EH (cell line): Measurements from ENCODE around the gene OR51G2.
"Not testable (repeated sequence)": the region's sequence is repeated elsewhere in the genome, so short reads cannot be mapped to it uniquely, and the experiment has no call there.

ENCODE experiments used
- DNase-seq: peaks from one replicate; pipeline ENCODE4 v3.0.0-alpha.2; 2015; ENCODE audit warnings: low read depth

OR51G2 gene

DNA sequence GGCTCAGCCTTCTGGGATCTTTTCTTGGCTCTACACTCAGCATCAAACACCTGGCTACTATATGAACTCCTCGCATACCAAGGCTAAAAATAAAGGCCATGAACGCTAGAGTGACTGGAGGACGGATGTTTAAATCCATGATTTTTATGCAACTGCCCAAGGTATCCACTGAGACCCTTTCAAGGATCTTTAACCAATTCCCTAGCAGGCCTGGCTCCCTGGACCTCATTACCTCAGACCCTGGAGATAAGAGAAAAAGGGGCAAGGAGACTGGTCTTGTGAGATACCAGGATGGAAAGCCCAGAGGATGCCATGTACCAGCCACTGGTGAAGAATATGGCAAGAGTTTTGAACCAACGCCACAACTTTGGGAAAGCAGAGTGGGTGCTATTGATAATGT, at the start of gene OR51G2:
TSS of gene OR51G2 (minus strand) at position 101 of the 400 bp plus-strand sequence. CDS start 3,687 bp downstream, outside the sequence.
- no peak for DNase-seq

DNA sequence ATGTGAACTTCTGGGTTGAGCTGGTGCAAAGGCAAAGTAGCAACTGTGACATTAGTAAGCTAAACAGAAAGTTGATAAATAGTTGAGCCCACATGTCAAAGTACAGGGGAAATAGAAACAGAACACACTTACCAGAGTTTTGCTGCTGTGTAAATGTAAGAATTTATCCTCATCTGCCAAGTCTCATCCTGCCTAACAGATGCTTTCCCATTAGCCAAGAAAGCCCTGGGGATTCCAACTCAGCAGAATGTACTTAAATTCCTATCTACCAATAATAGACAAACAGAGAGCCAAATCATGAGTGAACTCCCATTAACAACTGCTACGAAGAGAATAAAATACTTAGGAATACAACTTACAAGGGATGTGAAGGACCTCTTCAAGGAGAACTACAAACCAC, 43.7 kb upstream of the OR51G2 start:
- no peak for DNase-seq

DNA sequence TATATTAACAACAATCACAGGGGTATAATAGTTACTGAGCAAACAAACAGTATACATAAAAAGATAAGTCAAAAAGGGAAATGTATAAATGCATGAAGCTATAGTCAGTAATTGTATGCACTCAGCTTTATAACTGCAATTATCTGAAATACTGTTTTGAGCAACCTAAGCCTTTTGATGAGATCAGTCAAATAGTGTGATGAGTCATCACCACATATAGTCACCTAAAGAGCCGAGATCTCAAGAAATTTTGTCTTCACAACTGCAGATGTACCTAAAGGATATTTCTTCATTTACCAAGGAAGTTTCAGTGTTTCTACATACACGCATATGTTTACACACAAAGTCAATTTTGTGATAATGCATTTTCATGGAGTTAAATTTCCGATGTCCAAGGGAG, 41.7 kb upstream of the OR51G2 start:
- no peak for DNase-seq

DNA sequence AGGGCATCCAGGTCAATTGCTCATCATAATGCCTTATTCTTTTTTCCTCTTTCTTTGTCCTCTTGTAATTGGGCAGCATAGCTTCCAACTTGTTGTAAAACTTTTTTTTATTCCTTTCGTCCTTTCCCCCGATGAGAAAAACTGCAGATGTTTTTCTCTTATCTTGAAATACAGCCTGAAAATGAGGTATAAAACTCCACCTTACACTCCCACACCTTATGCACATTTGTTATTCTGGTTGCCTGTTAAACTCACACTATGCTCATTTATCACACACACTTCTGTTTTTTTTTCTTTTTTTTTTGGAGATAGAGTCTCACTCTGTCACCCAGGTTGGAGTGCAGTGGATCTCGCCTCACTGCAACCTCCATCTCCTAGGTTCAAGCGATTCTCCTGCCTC, 38.2 kb upstream of the OR51G2 start:
- DNase-seq: no peak

GRCh38 chr11:4955613-4956012, 36.5 kb upstream of the OR51G2 start, which contains the start of gene OR51A2:
TSS of gene OR51A2 (minus strand) at chr11:4955713. CDS start at chr11:4955713, 0 bp downstream.
- not testable (repeated sequence) for DNase-seq

DNA sequence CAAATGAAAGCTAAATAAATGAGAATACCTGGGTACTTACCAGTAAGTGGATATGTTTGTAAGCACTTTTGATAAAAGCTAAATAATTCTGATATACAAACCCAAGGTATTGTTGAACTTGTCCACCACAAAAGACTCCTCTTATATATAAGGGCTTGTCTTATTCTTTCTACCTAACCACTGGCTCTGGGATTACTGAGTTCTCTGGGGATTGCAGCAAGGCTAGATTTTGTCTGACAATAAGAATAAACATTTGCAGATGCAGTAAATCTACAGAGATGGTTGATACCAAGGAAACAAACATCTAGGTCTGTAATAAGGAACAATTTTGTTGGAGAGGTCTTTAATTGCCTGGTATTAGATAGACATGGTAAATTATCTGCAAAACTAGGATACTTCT, 28.4 kb upstream of the OR51G2 start, which contains the start of gene OR51A4:
TSS of gene OR51A4 (minus strand) at position 101 of the 400 bp plus-strand sequence. CDS start 505 bp downstream, outside the sequence.
- DNase-seq: no peak

GRCh38 chr11:4936745-4937144, 17.6 kb upstream of the OR51G2 start:
- no peak for DNase-seq

DNA sequence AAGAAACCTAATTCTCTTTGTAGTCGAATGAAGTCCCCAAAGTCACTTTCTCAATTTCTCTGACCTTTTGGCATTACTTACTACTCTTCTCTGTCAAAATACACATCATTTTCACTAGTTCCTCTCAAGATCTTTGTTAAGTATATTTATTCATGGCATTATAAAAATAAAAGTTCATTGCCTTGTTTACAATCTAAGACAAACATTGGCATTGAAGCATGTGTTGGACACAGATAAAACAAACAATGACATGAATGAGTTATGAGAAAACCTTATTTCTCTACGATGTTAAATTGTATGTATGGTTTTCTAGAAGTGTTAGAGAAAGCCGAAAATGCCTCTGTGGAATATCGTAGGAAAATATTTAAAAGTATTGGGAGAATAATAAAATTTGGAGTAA, 13.6 kb upstream of the OR51G2 start:
- no peak for DNase-seq

- DNase-seq: no peak
These were observed 7.5 kb upstream of the OR51G2 start for GRCh38 chr11:4926608-4927007.

- DNase-seq: no peak
These were observed 5.1 kb upstream of the OR51G2 start, which contains the start of gene OR51G1 for GRCh38 chr11:4924239-4924638. TSS of gene OR51G1 (minus strand) at chr11:4924339. CDS start at chr11:4924339, 0 bp downstream.

DNA sequence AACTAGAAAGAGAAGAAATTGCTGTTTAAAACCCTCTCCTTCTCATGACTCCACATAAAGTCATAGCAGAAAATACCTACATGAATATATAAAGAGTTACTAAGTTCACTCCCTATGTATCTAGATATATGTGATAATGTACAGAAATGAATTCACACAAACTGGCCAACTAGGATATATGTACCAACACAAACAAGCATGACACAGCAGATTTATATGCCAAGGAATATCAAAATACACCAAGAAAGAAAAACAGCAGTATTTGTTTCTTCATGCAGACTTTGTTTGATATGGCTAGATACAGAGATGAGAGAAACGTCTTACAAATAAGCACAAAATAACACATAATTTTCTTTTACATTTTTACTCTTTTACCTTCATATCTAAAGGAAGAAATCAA, 3.2 kb upstream of the OR51G2 start:
- DNase-seq: no peak

DNA sequence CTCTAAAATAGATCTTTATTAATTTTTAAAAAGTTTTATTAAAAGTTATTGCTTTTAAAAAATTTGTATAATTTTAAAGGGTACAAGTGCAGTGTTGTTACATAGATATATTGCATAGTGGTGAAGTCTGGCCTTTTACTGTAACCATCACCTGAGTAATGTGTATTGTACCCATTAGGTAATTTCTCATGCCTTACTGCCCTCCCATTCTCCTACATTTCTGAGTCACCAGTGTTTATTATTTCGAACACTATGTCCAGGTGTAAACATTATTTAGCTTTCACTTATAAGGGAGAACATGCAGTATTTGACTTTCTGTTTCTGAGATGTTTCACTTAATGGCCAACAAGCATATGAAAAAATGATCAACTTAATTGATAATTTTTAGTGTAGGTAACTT, 2.6 kb upstream of the OR51G2 start:
- DNase-seq: no peak

DNA sequence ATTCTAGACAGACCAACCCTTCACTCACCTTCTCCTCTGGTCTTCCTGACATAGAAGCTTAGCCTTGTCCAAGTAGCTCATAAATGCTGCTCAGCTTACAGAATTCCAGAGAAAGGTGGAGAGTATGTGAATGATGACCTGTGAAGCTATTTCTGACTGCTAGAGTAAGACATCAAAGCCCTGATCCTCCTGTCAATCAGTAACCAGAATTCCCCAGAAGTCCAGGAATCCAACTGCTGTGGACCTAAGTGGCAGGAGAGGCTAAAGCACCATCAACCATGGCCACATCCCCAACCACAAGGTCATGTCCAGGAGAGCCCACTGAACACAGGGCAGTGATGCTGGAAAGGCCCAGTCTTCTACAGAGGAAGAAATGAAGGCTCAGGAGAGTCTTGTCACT, 2.6 kb downstream of the OR51G2 start:
- no peak for DNase-seq

GRCh38 chr11:4903484-4903883, 15.7 kb downstream of the OR51G2 start, which contains the start of gene OR51A7:
TSS of gene OR51A7 (plus strand) at chr11:4903783. CDS start at chr11:4907370, 3,587 bp downstream.
- no peak for DNase-seq

DNA sequence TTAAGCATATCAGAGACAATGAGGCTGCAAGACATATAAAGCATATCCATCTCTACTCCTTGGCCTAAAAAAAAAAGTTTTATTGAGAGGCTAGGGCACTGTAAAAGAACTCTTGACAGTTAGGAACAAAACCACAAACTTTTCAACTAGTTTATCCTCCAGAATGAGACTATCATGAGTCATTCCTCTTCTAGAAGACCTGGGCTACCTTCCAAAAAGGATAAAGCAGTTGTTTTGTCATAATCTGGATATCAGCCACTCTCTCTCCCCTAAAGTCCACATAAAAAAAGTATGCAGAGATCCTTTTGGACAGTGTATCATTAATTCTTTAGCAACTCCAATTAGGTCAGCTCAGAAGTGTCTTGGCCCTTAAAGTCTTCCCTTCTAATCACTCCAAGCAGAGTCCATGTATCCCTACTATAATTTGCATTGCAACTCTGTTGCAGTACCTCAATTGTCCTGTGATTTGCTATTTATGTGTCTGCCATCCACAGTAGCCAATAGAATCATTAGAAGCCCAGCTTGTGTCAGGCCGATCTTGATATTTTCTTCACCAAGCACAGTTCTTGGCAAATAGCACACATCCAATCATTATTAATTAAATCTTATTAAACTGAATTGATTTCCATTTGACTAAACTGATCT, 27.0 kb downstream of the OR51G2 start:
- DNase-seq: peak; percentile 71

GRCh38 chr11:4890279-4890678, 28.9 kb downstream of the OR51G2 start:
- DNase-seq: no peak

GRCh38 chr11:4887591-4887990, 31.6 kb downstream of the OR51G2 start:
- no peak for DNase-seq

- no peak for DNase-seq
These were observed 33.0 kb downstream of the OR51G2 start for GRCh38 chr11:4886186-4886585.

GRCh38 chr11:4884361-4884760, 34.8 kb downstream of the OR51G2 start:
- no peak for DNase-seq

DNA sequence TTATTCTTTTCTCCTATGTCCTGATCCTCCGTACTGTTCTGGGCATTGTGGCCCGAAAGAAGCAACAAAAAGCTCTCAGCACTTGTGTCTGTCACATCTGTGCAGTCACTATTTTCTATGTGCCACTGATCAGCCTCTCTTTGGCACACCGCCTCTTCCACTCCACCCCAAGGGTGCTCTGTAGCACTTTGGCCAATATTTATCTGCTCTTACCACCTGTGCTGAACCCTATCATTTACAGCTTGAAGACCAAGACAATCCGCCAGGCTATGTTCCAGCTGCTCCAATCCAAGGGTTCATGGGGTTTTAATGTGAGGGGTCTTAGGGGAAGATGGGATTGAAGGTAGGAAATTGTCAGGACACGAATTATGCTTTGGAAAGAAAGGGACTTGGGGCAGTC, 36.6 kb downstream of the OR51G2 start:
- DNase-seq: no peak

GRCh38 chr11:4881860-4882500, 37.2 kb downstream of the OR51G2 start, which contains the start of gene OR51T1:
TSS of gene OR51T1 (plus strand) at chr11:4881900. CDS start at chr11:4881900, 0 bp downstream.
- no peak for DNase-seq

DNA sequence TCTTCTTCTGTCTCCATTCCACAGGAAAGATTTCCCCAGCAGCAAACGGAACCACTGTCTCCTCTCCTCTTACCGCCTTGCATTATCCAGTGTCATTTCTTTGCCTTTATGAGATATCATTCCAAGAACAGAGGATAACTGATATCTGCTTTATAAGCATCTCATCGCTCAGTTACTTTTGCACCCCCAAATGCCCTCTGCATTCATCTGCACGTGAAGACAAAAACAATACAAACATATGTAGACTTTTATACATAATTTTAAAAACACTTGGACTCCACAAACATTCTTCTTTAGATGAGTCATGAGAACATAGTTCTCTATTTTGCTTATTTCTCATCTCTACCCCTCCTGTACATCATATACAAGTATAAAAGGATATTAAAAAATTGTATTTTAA, 38.0 kb downstream of the OR51G2 start:
- no peak for DNase-seq

GRCh38 chr11:4865855-4866254, 53.3 kb downstream of the OR51G2 start:
- no peak for DNase-seq
